Stomach (tissue), 9 donors: Measurements from ENCODE around the gene DNAJB8. TPM values are rescaled to one million over a fixed set of nuclear protein-coding genes. Genes with fewer than 3 reads are reported as not detected.

ENCODE experiments used
- DNase-seq, 2 donors: peaks; one replicate each; pipeline versions ENCODE4 v3.0.0 to v3.0.0-alpha.2; 2013 to 2019
- H3K27ac ChIP-seq, 5 donors: fragments of 200-600 bp in 4 of 5; sonication (generic) in 4 of 5; one replicate each; pipeline ENCODE4 v1.5.1; 2013 to 2019; ENCODE audit warnings: mild to moderate bottlenecking in 1 of 5, moderate library complexity in 1 of 5
- H3K27me3 ChIP-seq, 3 donors: fragments of 200-600 bp; sonication (generic); one replicate each; pipeline ENCODE4 v1.5.1; 2017 to 2019; ENCODE audit warnings: mixed run types in 1 of 3
- H3K36me3 ChIP-seq, 4 donors: fragments of 200-600 bp; sonication (generic); 1 replicate in 3 of 4; 2 replicates in 1 of 4; pipeline ENCODE4 v1.5.1; 2016 to 2019
- H3K4me1 ChIP-seq, 4 donors: fragments of 200-600 bp; sonication (generic); one replicate each; pipeline ENCODE4 v1.5.1; 2016 to 2019
- H3K4me3 ChIP-seq, 4 donors: fragments of 200-600 bp; sonication (generic) in 3 of 4; one replicate each; pipeline ENCODE4 v1.5.1; 2016 to 2019; ENCODE audit warnings: mild to moderate bottlenecking in 1 of 4
- H3K9me3 ChIP-seq, 4 donors: fragments of 200-600 bp; sonication (generic); one replicate each; pipeline ENCODE4 v1.5.1; 2016 to 2019
- CTCF ChIP-seq, 7 experiments: fragments of 450-650 bp in 4 of 7; fragments of 200-600 bp in 3 of 7; sonication (generic) in 3 of 7; IDR thresholded peaks; one replicate each; pipeline ENCODE4 v1.5.1; 2016 to 2019; ENCODE audit warnings: antibody characterized with exemption in 7 of 7, control low read depth in 2 of 7, mild to moderate bottlenecking in 1 of 7
- EP300 ChIP-seq: sonication (generic); formaldehyde crosslinking; IDR thresholded peaks from one replicate; pipeline ENCODE4 v1.6.1; 2017; ENCODE audit warnings: antibody characterized with exemption
- POLR2A ChIP-seq, 4 donors: fragments of 450-650 bp; IDR thresholded peaks; one replicate each; pipeline ENCODE4 v1.6.1; 2016; ENCODE audit warnings: antibody characterized with exemption in 4 of 4, control low read depth in 2 of 4, mild to moderate bottlenecking in 1 of 4, moderate library complexity in 1 of 4
- POLR2AphosphoS5 ChIP-seq, 3 donors: sonication (generic); formaldehyde crosslinking; IDR thresholded peaks; one replicate each; pipeline ENCODE4 v1.6.1; 2016; ENCODE audit warnings: antibody characterized with exemption in 3 of 3
- WGBS, 5 donors: extraction: QIAGEN DNeasy Blood & Tissue Kit in 3 of 5; methylation state at CpG; one replicate each; pipeline versions ENCODE4 v1.1.5 to v1.1.7; 2013 to 2018; 5-methylcytosine and 5-hydroxymethylcytosine counted together
- intact Hi-C: fragments of 100-400 bp; cut with DNase I; formaldehyde crosslinking; loops from one replicate; pipeline ENCODE4 v1.15.1; 2023; ENCODE audit warnings: low total_unique reads
- polyA plus RNA-seq, 3 donors: library from polyadenylated mRNA; stranded (reverse); fragments of 200-250 nt; gene quantifications; one replicate each; pipeline ENCODE4 v1.2.3, GENCODE V29; 2013
- total RNA-seq, 5 donors: library from RNA; depleted of rRNA; stranded (reverse); fragments of >200 nt; gene quantifications; one replicate each; pipeline versions ENCODE4 v1.1.0 to v1.2.3, GENCODE V29; 2014 to 2016
- donor health status: healthy with polysubstance abuse.
- donor health status: Bipolar disorder and iron deficiency.
- donor health status: healthy.

Gene DNAJB8
- total and polyA plus RNA-seq, 8 donors: not detected

DNA sequence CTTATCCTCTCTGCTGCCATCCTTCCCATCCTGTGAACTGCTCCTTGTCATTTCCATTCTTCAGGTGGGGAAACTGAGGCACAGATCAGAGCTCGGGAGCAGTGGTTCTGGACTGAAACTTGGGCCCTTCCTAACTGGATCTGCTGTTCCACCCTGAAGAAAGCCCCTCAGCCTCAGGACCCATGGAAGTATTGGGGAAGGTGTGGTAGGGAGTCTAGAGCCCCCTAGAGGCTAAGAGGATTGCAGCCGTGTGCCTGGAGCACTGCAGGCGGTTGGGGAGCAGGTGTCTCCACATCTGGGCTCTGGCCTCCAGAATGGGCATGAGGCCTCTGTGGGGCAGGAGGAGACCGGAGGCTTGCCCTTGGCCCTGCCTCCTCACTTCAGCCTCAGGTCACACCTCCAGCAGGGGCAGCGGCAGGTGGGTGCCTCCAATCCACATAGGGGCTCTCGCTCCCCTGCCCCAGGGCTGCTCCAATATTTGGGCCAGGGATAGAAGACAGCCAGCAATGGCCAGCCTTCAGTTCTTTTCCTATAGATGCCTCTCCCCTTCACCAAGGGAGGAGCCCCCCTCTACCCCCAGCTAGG, 28.1 kb downstream of the DNAJB8 start:
- no peaks in the 10 kb centered on the region for H3K9me3 ChIP-seq
- WGBS, 5 donors: 61 to 76% (median 72%) methylated on average over 4 to 6 of the region's 6 CpGs
- DNase-seq: no peak
- H3K4me1 ChIP-seq: peaks cover 0 to 10% (median 5%) of the 10 kb centered on the region in 4 donors
- no peak overlapping the region for H3K27ac ChIP-seq
- no peaks in the 10 kb centered on the region for H3K36me3 ChIP-seq
- H3K27me3 ChIP-seq: peaks cover 0 to 46% (median 4%) of the 10 kb centered on the region in 3 donors
- intact Hi-C loops: loop anchor here (10.0 kb wide), 1 partner anchor 146 kb away; no protein-coding TSS in a partner anchor
- no peak for TF ChIP-seq CTCF (IDR thresholded peaks at IDR 0.05)
- TF ChIP-seq POLR2AphosphoS5 (IDR thresholded peaks at IDR 0.05): no peak
- TF ChIP-seq EP300: no peak
- no peak for TF ChIP-seq POLR2A (IDR thresholded peaks at IDR 0.05)
- no peak overlapping the region for H3K4me3 ChIP-seq

DNA sequence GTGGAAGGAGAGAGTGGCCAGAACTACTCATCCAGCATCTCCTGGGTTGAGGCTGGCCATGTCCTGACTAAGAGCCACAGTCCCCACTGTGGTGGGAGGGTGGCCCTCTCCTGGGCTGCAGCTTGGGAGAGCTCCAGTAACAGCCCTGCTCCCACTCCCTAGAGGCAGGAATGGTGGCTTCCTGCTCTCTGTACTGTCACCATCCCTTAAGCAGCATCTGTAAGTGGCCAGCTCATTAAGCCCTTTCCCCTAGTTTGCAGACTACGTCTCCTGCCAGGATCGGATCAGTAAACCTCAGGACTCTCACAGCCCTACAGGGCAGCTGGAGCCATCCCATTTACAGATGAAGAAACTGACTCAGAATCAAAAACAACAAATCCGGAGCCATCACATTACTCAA, 30.5 kb downstream of the DNAJB8 start:
- Histone ChIP-seq H3K4me1 (peaks cover 13 to 25% (median 21%) of the 10 kb centered on the region in 4 donors), H3K9me3 (no peaks in the 10 kb centered on the region), H3K27ac (no peak overlapping the region), H3K36me3 (no peaks in the 10 kb centered on the region), H3K27me3 (peaks cover 7 to 68% (median 28%) of the 10 kb centered on the region in 3 donors), H3K4me3 (no peak overlapping the region)
- 78 to 89% (median 86%) methylated on average over 3 of the region's 3 CpGs for WGBS, 5 donors
- TF ChIP-seq POLR2A (IDR thresholded peaks at IDR 0.05): no peak
- intact Hi-C loops: loop anchor here (10.0 kb wide), 1 partner anchor 149 kb away; no protein-coding TSS in a partner anchor
- DNase-seq: no peak

DNA sequence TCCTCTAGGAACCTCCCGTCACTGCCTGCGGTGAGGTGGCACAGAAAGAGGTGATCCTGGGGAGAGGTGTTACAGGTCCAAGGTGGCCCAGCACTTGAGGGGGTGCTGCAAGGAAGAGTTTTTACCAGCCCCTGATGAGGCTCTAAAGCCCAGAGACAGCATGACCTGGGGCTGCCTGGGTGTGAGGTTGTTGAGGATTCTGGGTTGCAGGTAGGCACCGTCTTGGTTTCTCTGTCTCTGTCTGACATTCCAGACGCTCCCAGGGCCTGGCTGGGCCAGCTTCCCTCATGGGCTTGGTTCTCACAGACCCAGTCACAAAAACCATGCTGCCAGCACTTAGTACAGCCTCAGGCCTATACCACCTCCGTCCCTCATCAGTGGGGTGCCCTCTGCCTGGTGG, 31.1 kb downstream of the DNAJB8 start:
- Histone ChIP-seq H3K4me1 (peaks cover 13 to 25% (median 21%) of the 10 kb centered on the region in 4 donors), H3K4me3 (no peak overlapping the region), H3K36me3 (no peaks in the 10 kb centered on the region), H3K9me3 (no peaks in the 10 kb centered on the region), H3K27me3 (peaks cover 7 to 74% (median 31%) of the 10 kb centered on the region in 3 donors), H3K27ac (no peak overlapping the region)
- DNase-seq: no peak
- TF ChIP-seq CTCF (IDR thresholded peaks at IDR 0.05) (no peak), EP300 (no peak), POLR2AphosphoS5 (IDR thresholded peaks at IDR 0.05) (no peak), POLR2A (IDR thresholded peaks at IDR 0.05) (no peak)
- WGBS, 5 donors: 68 to 90% (median 73%) methylated on average over 4 to 5 of the region's 5 CpGs
- intact Hi-C loops: loop anchor here (10.0 kb wide), 1 partner anchor 149 kb away; no protein-coding TSS in a partner anchor

DNA sequence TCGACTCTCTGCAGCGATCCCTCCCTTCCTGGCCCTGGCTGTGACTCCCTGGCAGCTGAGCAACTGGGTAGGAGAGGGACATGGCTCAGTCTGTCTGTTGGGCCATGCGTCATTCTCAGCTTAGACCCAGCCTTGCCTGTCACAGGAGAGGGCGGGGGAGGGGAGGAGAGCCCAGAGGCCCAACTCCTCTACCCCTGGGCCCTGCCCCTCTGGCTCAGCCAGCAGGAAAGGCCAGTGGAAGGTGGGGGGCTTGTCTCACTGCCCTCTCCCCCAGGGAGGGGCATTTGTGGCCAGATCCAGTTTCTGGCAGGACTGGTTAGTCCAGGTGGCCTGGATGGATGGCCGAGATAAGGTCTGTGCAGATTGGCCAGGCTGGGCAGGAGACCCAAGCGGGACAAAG, 31.6 kb downstream of the DNAJB8 start:
- DNase-seq: peak; percentile 75 to 76
- peaks cover 13 to 25% (median 21%) of the 10 kb centered on the region in 4 donors for H3K4me1 ChIP-seq
- TF ChIP-seq CTCF (IDR thresholded peaks at IDR 0.05): no peak
- no peak for TF ChIP-seq POLR2AphosphoS5 (IDR thresholded peaks at IDR 0.05)
- TF ChIP-seq POLR2A (IDR thresholded peaks at IDR 0.05): no peak
- no peak for TF ChIP-seq EP300
- no peak overlapping the region for H3K4me3 ChIP-seq
- 43 to 67% (median 54%) methylated on average over 4 to 6 of the region's 6 CpGs for WGBS, 5 donors
- intact Hi-C loops: loop anchor here (10.0 kb wide), 1 partner anchor 150 kb away; no protein-coding TSS in a partner anchor
- H3K27me3 ChIP-seq: peaks cover 7 to 79% (median 31%) of the 10 kb centered on the region in 3 donors
- H3K27ac ChIP-seq: no peak overlapping the region
- H3K36me3 ChIP-seq: no peaks in the 10 kb centered on the region
- H3K9me3 ChIP-seq: no peaks in the 10 kb centered on the region

- Histone ChIP-seq H3K9me3 (no peaks in the 10 kb centered on the region), H3K36me3 (no peaks in the 10 kb centered on the region), H3K27ac (no peak overlapping the region), H3K27me3 (peaks cover 7 to 83% (median 31%) of the 10 kb centered on the region in 3 donors), H3K4me1 (peaks cover 13 to 25% (median 21%) of the 10 kb centered on the region in 4 donors), H3K4me3 (no peak overlapping the region)
- 77 to 93% (median 89%) methylated on average over 2 of the region's 2 CpGs for WGBS, 5 donors
- DNase-seq: no peak
- intact Hi-C loops: loop anchor here (10.0 kb wide), 1 partner anchor 150 kb away; no protein-coding TSS in a partner anchor
- TF ChIP-seq CTCF (IDR thresholded peaks at IDR 0.05) (no peak), EP300 (no peak), POLR2AphosphoS5 (IDR thresholded peaks at IDR 0.05) (no peak), POLR2A (IDR thresholded peaks at IDR 0.05) (no peak)
These were observed 32.2 kb downstream of the DNAJB8 start for GRCh38 chr3:128434524-128434923.
